AG09319 (cell line): ENCODE data around the gene LRRC63.

ENCODE experiments used
- DNase-seq: peaks from one replicate; pipeline ENCODE4 v3.0.0-alpha.2; 2010; ENCODE audit warnings: low read depth; ENCODE audit errors: extremely low read depth
- TF ChIP-seq, protein P1 (sequence below): IDR thresholded peaks from 2 replicates; pipeline ENCODE4 v1.5.1; 2011; ENCODE audit warnings: low read depth, mild to moderate bottlenecking, inconsistent platforms, low read length, moderate library complexity

LRRC63 gene

GRCh38 chr13:46181377-46181839, 30.3 kb upstream of the LRRC63 start:
- no peak for DNase-seq
- TF ChIP-seq, protein P1, sequence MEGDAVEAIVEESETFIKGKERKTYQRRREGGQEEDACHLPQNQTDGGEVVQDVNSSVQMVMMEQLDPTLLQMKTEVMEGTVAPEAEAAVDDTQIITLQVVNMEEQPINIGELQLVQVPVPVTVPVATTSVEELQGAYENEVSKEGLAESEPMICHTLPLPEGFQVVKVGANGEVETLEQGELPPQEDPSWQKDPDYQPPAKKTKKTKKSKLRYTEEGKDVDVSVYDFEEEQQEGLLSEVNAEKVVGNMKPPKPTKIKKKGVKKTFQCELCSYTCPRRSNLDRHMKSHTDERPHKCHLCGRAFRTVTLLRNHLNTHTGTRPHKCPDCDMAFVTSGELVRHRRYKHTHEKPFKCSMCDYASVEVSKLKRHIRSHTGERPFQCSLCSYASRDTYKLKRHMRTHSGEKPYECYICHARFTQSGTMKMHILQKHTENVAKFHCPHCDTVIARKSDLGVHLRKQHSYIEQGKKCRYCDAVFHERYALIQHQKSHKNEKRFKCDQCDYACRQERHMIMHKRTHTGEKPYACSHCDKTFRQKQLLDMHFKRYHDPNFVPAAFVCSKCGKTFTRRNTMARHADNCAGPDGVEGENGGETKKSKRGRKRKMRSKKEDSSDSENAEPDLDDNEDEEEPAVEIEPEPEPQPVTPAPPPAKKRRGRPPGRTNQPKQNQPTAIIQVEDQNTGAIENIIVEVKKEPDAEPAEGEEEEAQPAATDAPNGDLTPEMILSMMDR: no peak

DNA sequence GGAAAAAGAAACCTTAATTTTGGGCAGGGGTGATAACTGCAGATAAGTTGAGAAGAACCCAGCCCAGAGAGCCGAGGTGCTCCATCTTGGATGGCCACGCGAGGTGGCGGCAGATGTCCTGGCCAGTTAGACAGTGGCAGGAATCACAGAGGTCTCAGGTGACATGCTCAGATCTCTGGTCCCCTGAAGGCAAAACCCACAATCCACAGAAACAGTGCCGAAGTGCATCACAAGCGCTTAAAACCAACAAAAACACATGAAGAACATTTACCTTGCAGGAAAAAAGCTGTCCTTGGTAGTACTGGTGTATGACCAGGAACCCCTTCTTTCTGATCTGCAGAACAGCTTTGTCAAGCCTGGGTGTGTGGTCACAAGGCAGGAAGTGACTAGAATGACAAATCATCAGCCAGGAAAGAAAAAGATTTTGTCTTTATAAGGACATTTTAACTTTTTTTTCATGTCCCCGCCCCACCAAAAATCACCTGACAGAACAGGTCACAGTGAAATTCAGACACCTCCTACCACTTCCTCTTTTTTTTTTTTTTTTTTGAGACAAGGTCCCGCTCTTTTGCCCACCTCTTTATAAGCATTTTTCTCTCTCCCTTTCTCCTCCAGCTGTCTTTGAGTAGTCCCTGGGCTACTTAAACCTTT, 29.8 kb upstream of the LRRC63 start, which contains the start of gene LCP1:
Gene LCP1 (minus strand): TSS at position 338 of the 651 bp plus-strand sequence. CDS start 22,515 bp downstream, outside the sequence.
- DNase-seq: no peak
- TF ChIP-seq, protein P1: no peak

GRCh38 chr13:46182491-46182877, 29.2 kb upstream of the LRRC63 start:
- TF ChIP-seq, protein P1: no peak

GRCh38 chr13:46183018-46183946, 28.4 kb upstream of the LRRC63 start:
- TF ChIP-seq, protein P1: no peak
- DNase-seq: no peak

More at GRCh38 chr13:46182491-46182877, 29.2 kb upstream of the LRRC63 start:
- DNase-seq: no peak

DNA sequence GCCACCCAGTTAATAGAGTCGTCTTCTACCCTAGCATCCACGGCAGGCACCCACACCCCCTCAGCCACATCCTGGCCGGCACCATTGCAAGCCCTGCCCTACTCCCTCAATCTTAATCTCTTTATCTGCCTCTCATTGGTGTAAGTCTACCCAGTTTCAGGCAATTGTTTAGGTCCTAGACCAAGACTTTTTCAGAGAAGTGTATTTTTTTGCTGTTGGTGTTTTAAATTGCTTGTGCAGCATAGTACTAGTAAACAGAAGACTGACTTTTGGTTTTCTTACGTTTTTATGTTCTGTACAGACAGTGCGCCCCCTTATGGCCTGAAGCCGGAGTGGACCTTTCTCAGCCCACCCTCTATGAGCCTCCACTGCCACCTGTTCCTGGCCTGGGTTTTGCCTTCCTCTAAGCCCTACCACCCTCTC, 27.4 kb upstream of the LRRC63 start:
- TF ChIP-seq, protein P1: peak; percentile 32
- no peak for DNase-seq

GRCh38 chr13:46185634-46186033, 26.1 kb upstream of the LRRC63 start:
- TF ChIP-seq, protein P1: no peak
- no peak for DNase-seq

DNA sequence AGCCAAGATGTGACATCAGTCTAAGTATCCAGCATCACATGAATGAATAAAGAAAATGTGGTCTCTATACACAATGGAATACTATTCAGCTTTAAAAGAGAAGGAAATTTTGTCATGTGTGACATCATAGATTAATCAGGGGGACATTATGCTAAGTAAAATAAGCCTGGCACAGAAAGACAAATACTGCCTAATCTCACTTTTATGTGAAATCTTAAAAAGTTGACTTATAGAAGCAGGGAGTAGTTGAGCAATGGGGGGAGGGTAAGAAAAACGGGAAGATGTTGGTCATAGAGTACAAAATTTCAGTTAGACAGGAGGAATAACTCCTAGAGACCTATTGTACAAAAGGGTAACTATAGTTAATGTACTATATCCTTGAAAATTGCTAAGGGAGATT, 19.3 kb upstream of the LRRC63 start:
- no peak for DNase-seq

More for the DNA sequence above, 19.3 kb upstream of the LRRC63 start:
- TF ChIP-seq, protein P1: no peak
